Liver (tissue), 9 donors: ENCODE data around the gene CDH4. TPM values are rescaled to one million over a fixed set of nuclear protein-coding genes. Genes with fewer than 3 reads are reported as not detected.

ENCODE experiments used
- DNase-seq: peaks from one replicate; pipeline ENCODE4 v3.0.0-alpha.2; 2017; ENCODE audit warnings: low spot score
- H3K27ac ChIP-seq, 2 donors: one replicate each; pipeline ENCODE4 v1.7.0; 2013; ENCODE audit warnings: inconsistent platforms in 2 of 2, low read length in 2 of 2, control low read depth in 1 of 2, low read depth in 1 of 2, mild to moderate bottlenecking in 1 of 2
- H3K27me3 ChIP-seq, 4 donors: one replicate each; pipeline versions ENCODE4 v1.6.1 to v1.7.0; 2013; ENCODE audit warnings: low read length in 3 of 4, inconsistent platforms in 1 of 4, mild to moderate bottlenecking in 1 of 4, moderate library complexity in 1 of 4; ENCODE audit not compliant: control insufficient read depth in 4 of 4, insufficient read depth in 4 of 4
- H3K36me3 ChIP-seq, 4 donors: one replicate each; pipeline versions ENCODE4 v1.6.1 to v1.7.0; 2013; ENCODE audit warnings: low read length in 3 of 4, mild to moderate bottlenecking in 3 of 4, low read depth in 1 of 4, moderate library complexity in 1 of 4; ENCODE audit not compliant: control insufficient read depth in 4 of 4, insufficient read depth in 3 of 4
- H3K4me1 ChIP-seq, 4 donors: one replicate each; pipeline versions ENCODE4 v1.6.1 to v1.7.0; 2013; ENCODE audit warnings: low read length in 3 of 4, mild to moderate bottlenecking in 3 of 4, moderate library complexity in 1 of 4; ENCODE audit not compliant: control insufficient read depth in 4 of 4, insufficient read depth in 4 of 4
- H3K4me3 ChIP-seq, 3 donors: one replicate each; pipeline versions ENCODE4 v1.6.1 to v1.7.0; 2013; ENCODE audit warnings: low read length in 3 of 3, control low read depth in 1 of 3, low read depth in 1 of 3, mild to moderate bottlenecking in 1 of 3
- H3K9ac ChIP-seq, 2 donors: one replicate each; pipeline ENCODE4 v1.7.0; 2013; ENCODE audit warnings: low read length in 2 of 2, mild to moderate bottlenecking in 2 of 2, moderate library complexity in 2 of 2, control low read depth in 1 of 2, low read depth in 1 of 2
- H3K9me3 ChIP-seq, 4 donors: one replicate each; pipeline versions ENCODE4 v1.6.1 to v1.7.0; 2013; ENCODE audit warnings: low read length in 3 of 4; ENCODE audit not compliant: control insufficient read depth in 4 of 4
- EGR1 ChIP-seq, 2 donors: IDR thresholded peaks; 2 replicates each; pipeline ENCODE4 v1.6.1; 2016 to 2018; ENCODE audit warnings: antibody characterized with exemption in 2 of 2, low read depth in 2 of 2
- FOXA1 ChIP-seq: IDR thresholded peaks from 2 replicates; pipeline ENCODE4 v1.6.1; 2016; ENCODE audit warnings: antibody characterized with exemption
- FOXA2 ChIP-seq: IDR thresholded peaks from 2 replicates; pipeline ENCODE4 v1.6.1; 2016; ENCODE audit warnings: antibody characterized with exemption
- GABPA ChIP-seq, 2 donors: IDR thresholded peaks in 1 of 2; conservative IDR thresholded peaks in 1 of 2; 2 replicates each; pipeline ENCODE4 v1.6.1; 2016; ENCODE audit warnings: antibody characterized with exemption in 2 of 2, mild to moderate bottlenecking in 1 of 2, moderate library complexity in 1 of 2
- HNF4A ChIP-seq, 2 donors: conservative IDR thresholded peaks; 2 replicates each; pipeline ENCODE4 v1.6.1; 2016; ENCODE audit warnings: antibody characterized with exemption in 2 of 2, mild to moderate bottlenecking in 2 of 2
- HNF4G ChIP-seq: IDR thresholded peaks from 2 replicates; pipeline ENCODE4 v1.6.1; 2016; ENCODE audit warnings: antibody characterized with exemption
- JUND ChIP-seq, 2 donors: IDR thresholded peaks; 2 replicates each; pipeline ENCODE4 v1.6.1; 2016; ENCODE audit warnings: antibody characterized with exemption in 2 of 2
- MAX ChIP-seq: IDR thresholded peaks from 2 replicates; pipeline ENCODE4 v1.6.1; 2016; ENCODE audit warnings: antibody characterized with exemption
- NR2F2 ChIP-seq: IDR thresholded peaks from 2 replicates; pipeline ENCODE4 v1.6.1; 2016; ENCODE audit warnings: antibody characterized with exemption
- RAD21 ChIP-seq, 2 donors: IDR thresholded peaks; 2 replicates each; pipeline ENCODE4 v1.6.1; 2016; ENCODE audit warnings: antibody characterized with exemption in 2 of 2, mild to moderate bottlenecking in 2 of 2
- REST ChIP-seq: IDR thresholded peaks from 2 replicates; pipeline ENCODE4 v1.6.1; 2016; ENCODE audit warnings: antibody characterized with exemption, mild to moderate bottlenecking
- RXRA ChIP-seq, 2 donors: IDR thresholded peaks; 2 replicates each; pipeline ENCODE4 v1.6.1; 2017 to 2018; ENCODE audit warnings: antibody characterized with exemption in 2 of 2, mild to moderate bottlenecking in 1 of 2
- TAF1 ChIP-seq: conservative IDR thresholded peaks from 2 replicates; pipeline ENCODE4 v1.6.1; 2016; ENCODE audit warnings: antibody characterized with exemption, mild to moderate bottlenecking
- YY1 ChIP-seq: IDR thresholded peaks from 2 replicates; pipeline ENCODE4 v1.6.1; 2016; ENCODE audit warnings: antibody characterized with exemption, mild to moderate bottlenecking
- WGBS: extraction: QIAGEN DNeasy Blood & Tissue Kit; methylation state at CpG from one replicate; pipeline ENCODE4 v1.1.7; 2013; 5-methylcytosine and 5-hydroxymethylcytosine counted together
- polyA plus RNA-seq, 2 donors: library from polyadenylated mRNA; stranded (reverse) in 1 of 2; unstranded in 1 of 2; fragments of 200-250 nt in 1 of 2; fragments of >200 nt in 1 of 2; fragmentation: Nextera tagmentation in 1 of 2; extraction: Ambion mirVana in 1 of 2; gene quantifications; one replicate each; pipeline versions ENCODE4 v1.2.1 to v1.2.3, GENCODE V29; 2013 to 2015
- total RNA-seq, 2 donors: library from RNA; depleted of rRNA; stranded (reverse); fragments of >200 nt; gene quantifications; one replicate each; pipeline ENCODE4 v1.2.3, GENCODE V29; 2014
- TF ChIP-seq, protein P1 (sequence below): fragments of 150-350 bp; IDR thresholded peaks from 2 replicates; pipeline ENCODE4 v1.5.1; 2017; ENCODE audit warnings: improper control_type of control experiment, low read depth, low read length; ENCODE audit not compliant: missing input control
- TF ChIP-seq, protein P2 (sequence below): IDR thresholded peaks from 2 replicates; pipeline ENCODE4 v1.6.1; 2016; ENCODE audit warnings: antibody characterized with exemption
- TF ChIP-seq, protein P3 (sequence below): IDR thresholded peaks from 2 replicates; pipeline ENCODE4 v1.6.1; 2016; ENCODE audit warnings: antibody characterized with exemption
- donor health status: healthy.
- donor health status: healthy.
- donor health status: healthy.
- donor health status: healthy.
- donor health status: healthy.

CDH4 gene
- total and polyA plus RNA-seq, 4 donors = 0.03 to 0.25 (median 0.19) TPM; not detected in 1

- Histone ChIP-seq H3K9ac (no peak overlapping the region), H3K36me3 (no peaks in the 10 kb centered on the region), H3K4me3 (no peak overlapping the region), H3K4me1 (no peaks in the 10 kb centered on the region), H3K27ac (no peak overlapping the region), H3K27me3 (peaks cover 0 to 5% (median 0%) of the 10 kb centered on the region in 4 donors), H3K9me3 (peaks cover 4 to 10% (median 6%) of the 10 kb centered on the region in 4 donors)
- 54% methylated on average over 4 of the region's 4 CpGs for WGBS
- TF ChIP-seq HNF4A (conservative IDR thresholded peaks at IDR 0.05) (no peak), GABPA (IDR thresholded peaks at IDR 0.05 in 1 of 2, conservative IDR thresholded peaks at IDR 0.05 in 1 of 2) (no peak), FOXA2 (no peak), NR2F2 (no peak), YY1 (no peak), FOXA1 (no peak), RXRA (IDR thresholded peaks at IDR 0.05) (no peak), TAF1 (no peak), EGR1 (IDR thresholded peaks at IDR 0.05; ENCODE audit: low read depth in 2 of 2) (no peak), JUND (IDR thresholded peaks at IDR 0.05) (no peak)
- TF ChIP-seq, protein P1, sequence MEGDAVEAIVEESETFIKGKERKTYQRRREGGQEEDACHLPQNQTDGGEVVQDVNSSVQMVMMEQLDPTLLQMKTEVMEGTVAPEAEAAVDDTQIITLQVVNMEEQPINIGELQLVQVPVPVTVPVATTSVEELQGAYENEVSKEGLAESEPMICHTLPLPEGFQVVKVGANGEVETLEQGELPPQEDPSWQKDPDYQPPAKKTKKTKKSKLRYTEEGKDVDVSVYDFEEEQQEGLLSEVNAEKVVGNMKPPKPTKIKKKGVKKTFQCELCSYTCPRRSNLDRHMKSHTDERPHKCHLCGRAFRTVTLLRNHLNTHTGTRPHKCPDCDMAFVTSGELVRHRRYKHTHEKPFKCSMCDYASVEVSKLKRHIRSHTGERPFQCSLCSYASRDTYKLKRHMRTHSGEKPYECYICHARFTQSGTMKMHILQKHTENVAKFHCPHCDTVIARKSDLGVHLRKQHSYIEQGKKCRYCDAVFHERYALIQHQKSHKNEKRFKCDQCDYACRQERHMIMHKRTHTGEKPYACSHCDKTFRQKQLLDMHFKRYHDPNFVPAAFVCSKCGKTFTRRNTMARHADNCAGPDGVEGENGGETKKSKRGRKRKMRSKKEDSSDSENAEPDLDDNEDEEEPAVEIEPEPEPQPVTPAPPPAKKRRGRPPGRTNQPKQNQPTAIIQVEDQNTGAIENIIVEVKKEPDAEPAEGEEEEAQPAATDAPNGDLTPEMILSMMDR = no peak
- TF ChIP-seq, protein P2, sequence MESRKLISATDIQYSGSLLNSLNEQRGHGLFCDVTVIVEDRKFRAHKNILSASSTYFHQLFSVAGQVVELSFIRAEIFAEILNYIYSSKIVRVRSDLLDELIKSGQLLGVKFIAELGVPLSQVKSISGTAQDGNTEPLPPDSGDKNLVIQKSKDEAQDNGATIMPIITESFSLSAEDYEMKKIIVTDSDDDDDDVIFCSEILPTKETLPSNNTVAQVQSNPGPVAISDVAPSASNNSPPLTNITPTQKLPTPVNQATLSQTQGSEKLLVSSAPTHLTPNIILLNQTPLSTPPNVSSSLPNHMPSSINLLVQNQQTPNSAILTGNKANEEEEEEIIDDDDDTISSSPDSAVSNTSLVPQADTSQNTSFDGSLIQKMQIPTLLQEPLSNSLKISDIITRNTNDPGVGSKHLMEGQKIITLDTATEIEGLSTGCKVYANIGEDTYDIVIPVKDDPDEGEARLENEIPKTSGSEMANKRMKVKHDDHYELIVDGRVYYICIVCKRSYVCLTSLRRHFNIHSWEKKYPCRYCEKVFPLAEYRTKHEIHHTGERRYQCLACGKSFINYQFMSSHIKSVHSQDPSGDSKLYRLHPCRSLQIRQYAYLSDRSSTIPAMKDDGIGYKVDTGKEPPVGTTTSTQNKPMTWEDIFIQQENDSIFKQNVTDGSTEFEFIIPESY = no peak
- DNase-seq = no peak
Observed at GRCh38 chr20:61238813-61239212, 13.2 kb upstream of the CDH4 start.

GRCh38 chr20:61240814-61241213 is 11.2 kb upstream of the CDH4 start:
- Histone ChIP-seq H3K4me3 (no peak overlapping the region), H3K27me3 (peaks cover 0 to 5% (median 0%) of the 10 kb centered on the region in 4 donors), H3K36me3 (no peaks in the 10 kb centered on the region), H3K9me3 (peaks cover 4 to 7% (median 6%) of the 10 kb centered on the region in 4 donors), H3K9ac (no peak overlapping the region), H3K4me1 (no peaks in the 10 kb centered on the region), H3K27ac (no peak overlapping the region)
- no peak for DNase-seq
- TF ChIP-seq FOXA2 (no peak), GABPA (IDR thresholded peaks at IDR 0.05 in 1 of 2, conservative IDR thresholded peaks at IDR 0.05 in 1 of 2) (no peak), MAX (no peak), FOXA1 (no peak), HNF4G (no peak), JUND (IDR thresholded peaks at IDR 0.05) (no peak)
- 59% methylated on average over 3 of the region's 3 CpGs for WGBS

DNA sequence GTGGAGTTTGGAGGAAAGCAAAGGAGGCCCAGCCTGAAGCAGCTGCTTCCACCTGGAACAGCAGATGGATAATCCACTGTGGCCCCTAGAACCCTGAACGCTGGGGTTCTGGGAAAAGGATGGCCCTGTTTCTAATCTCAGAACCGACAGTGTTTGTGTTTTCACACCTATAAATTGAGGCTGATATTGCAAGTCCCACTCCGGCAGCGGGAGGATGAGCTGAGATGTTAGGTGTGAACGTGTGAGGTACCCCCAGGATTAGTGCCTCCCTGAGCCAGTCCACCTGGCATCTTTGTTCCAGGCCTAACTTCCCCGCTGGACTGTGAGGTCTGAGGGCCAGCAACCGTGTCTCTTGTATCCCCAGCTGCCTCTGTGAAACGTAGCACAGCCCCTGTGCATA is 7.8 kb upstream of the CDH4 start:
- Histone ChIP-seq H3K27me3 (peaks cover 0 to 19% (median 2%) of the 10 kb centered on the region in 4 donors), H3K9ac (no peak overlapping the region), H3K36me3 (no peaks in the 10 kb centered on the region), H3K4me1 (no peaks in the 10 kb centered on the region), H3K4me3 (no peak overlapping the region), H3K27ac (no peak overlapping the region), H3K9me3 (peaks cover 4 to 7% (median 5%) of the 10 kb centered on the region in 4 donors)
- 59% methylated on average over 8 of the region's 8 CpGs for WGBS
- no peak for DNase-seq
- TF ChIP-seq RAD21 (IDR thresholded peaks at IDR 0.05) = no peak
- TF ChIP-seq FOXA2 = no peak
- no peak for TF ChIP-seq HNF4G
- TF ChIP-seq, protein P2 = no peak
- no peak for TF ChIP-seq GABPA (IDR thresholded peaks at IDR 0.05 in 1 of 2, conservative IDR thresholded peaks at IDR 0.05 in 1 of 2)
- TF ChIP-seq JUND (IDR thresholded peaks at IDR 0.05) = no peak
- TF ChIP-seq, protein P3, sequence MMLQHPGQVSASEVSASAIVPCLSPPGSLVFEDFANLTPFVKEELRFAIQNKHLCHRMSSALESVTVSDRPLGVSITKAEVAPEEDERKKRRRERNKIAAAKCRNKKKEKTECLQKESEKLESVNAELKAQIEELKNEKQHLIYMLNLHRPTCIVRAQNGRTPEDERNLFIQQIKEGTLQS = no peak
- no peak for TF ChIP-seq YY1
- TF ChIP-seq FOXA1 = no peak
- no peak for TF ChIP-seq REST
